GM12865 (cell line): ENCODE results near the gene SMIM12.

Experiments used
- DNase-seq: peaks from one replicate; pipeline ENCODE4 v3.0.0; 2010; ENCODE audit warnings: low read depth
- H3K4me3 ChIP-seq: 2 replicates; pipeline ENCODE4 v1.5.1; 2011; ENCODE audit warnings: mild to moderate bottlenecking, low read depth, low read length, control low read depth
- CTCF ChIP-seq: IDR thresholded peaks from 2 replicates; pipeline ENCODE4 v1.5.1; 2011; ENCODE audit warnings: low read length, control low read depth, low read depth, inconsistent platforms; ENCODE audit not compliant: insufficient read depth; ENCODE audit errors: missing control alignments

The SMIM12 gene

GRCh38 chr1:34896612-34897011 is 37.1 kb upstream of the SMIM12 start:
- no peak for DNase-seq
- no peak overlapping the region for H3K4me3 ChIP-seq
- no peak for TF ChIP-seq CTCF

DNA sequence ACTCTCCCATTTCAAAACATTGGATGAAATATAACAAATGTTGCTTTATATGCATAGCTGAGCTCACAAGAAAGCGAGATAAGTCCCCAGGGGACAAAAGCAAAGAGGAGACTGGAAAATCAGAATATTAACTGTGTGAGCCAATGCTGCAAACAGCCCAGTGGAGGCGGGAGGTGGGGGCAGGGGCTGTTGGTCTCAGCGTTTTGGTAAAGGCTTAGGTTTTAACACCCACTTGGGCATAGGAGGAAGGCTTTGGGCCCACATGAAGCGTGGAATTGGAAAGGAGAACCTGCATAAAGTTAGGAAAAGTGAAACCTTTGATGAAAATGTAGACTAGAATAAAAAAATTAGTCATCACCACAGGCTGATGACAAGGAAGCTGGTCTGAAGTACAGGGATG is 30.2 kb upstream of the SMIM12 start:
- TF ChIP-seq CTCF = no peak
- H3K4me3 ChIP-seq = no peak overlapping the region
- no peak for DNase-seq

DNA sequence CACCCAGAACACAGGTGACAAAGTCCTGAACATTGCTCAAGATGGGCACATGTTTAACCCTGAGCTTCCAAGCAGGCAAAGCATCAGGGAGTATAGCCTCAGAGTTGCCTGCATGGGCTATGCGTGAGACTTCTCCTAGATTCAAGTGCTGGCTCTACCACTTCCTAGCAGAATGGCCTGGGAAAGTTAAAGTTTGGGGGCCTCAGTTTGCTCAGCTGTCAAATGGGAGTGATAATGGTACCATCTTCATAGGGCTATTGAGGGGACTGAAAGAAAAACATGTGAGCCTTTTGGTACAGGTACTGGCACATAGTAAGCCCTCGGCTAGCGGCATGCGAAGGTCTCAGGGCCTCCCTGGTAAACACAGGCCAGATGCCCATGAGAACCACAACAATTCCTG is 28.0 kb upstream of the SMIM12 start:
- no peak for TF ChIP-seq CTCF
- no peak overlapping the region for H3K4me3 ChIP-seq
- no peak for DNase-seq

GRCh38 chr1:34885405-34886247 is 26.1 kb upstream of the SMIM12 start:
- H3K4me3 ChIP-seq = peak overlapping the region; percentile 34

DNA sequence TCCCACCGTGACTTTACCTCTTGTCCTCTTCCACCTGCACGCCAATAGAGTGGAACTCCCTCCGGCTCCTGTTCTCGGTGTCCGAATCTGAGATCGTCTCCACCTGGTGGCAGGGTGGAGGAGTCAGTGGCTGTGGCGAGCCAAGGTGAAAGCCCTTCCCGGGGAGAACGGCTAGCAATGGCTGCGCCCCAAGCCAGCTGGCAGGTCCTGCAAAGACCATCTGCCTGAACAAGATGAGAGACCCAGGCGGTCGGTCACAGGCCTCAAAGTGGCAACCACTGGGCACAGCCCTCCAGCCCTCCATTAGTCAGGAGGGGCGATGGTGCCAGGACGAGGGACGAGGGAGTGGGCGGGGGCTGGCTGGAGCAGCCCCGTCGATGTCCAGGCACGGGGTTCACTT is 25.4 kb upstream of the SMIM12 start:
- no peak for DNase-seq
- no peak overlapping the region for H3K4me3 ChIP-seq
- TF ChIP-seq CTCF = no peak

More at GRCh38 chr1:34885405-34886247, 26.1 kb upstream of the SMIM12 start:
- no peak for DNase-seq
- TF ChIP-seq CTCF = no peak

DNA sequence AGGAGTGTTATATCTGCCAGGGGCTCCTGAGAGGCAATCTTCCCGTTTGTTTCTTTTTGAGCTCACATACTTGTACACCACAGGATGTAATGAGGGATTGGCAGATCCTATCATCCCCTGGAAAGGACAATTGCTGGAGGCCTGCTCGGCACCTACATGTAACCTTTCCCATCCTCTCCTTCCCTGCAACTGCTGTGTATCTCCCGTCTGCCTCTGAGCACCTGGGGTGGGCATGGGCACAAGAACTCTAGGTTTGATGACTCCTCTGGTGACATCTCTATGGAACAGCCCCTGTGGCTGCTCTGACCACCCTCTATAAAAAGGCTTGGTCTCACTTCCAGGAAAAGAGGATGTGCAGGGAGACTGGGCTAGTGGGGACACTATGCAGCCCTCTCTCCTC is 25.0 kb upstream of the SMIM12 start:
- DNase-seq = no peak
- no peak overlapping the region for H3K4me3 ChIP-seq
- TF ChIP-seq CTCF = no peak

DNA sequence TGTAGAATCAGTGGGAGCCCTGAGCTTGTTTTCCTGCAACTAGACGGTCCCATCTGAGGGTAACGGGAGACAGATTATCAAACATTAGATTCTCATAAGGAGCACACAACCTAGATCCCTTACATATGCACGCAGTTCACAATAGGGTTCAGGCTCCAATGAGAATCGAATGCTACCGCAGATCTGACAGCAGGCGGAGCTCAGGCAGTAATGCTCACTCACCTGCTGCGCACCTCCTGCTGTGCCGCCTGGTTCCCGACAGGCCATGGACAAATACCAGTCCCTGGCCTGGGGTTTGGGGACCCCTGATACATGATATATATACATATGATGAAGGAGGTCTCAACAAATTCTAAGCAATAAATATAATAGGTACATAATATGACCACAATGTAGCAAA is 19.7 kb upstream of the SMIM12 start:
- no peak overlapping the region for H3K4me3 ChIP-seq
- no peak for DNase-seq
- TF ChIP-seq CTCF = no peak
